Measurements from ENCODE around the gene CACNA2D3.

DNA sequence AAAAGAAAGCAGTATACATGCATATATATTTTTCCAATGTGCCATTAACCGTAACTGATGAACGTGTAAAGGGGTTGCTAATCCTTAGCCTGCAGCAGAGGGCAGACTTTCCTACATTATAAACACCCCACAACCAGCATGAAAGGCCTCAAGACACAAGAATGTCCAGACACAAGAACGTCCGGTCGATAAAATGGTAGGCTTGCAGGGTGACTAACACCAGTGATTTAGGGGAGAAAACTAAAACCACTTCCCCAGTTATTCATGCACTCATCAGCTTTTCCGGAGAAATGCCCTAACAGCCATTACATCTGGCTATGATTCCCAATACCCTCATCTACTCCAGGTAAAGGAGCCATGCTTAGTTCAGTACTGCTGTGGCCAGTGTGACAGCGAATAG, 748.1 kb downstream of the CACNA2D3 start:
- TF ChIP-seq, protein P1, sequence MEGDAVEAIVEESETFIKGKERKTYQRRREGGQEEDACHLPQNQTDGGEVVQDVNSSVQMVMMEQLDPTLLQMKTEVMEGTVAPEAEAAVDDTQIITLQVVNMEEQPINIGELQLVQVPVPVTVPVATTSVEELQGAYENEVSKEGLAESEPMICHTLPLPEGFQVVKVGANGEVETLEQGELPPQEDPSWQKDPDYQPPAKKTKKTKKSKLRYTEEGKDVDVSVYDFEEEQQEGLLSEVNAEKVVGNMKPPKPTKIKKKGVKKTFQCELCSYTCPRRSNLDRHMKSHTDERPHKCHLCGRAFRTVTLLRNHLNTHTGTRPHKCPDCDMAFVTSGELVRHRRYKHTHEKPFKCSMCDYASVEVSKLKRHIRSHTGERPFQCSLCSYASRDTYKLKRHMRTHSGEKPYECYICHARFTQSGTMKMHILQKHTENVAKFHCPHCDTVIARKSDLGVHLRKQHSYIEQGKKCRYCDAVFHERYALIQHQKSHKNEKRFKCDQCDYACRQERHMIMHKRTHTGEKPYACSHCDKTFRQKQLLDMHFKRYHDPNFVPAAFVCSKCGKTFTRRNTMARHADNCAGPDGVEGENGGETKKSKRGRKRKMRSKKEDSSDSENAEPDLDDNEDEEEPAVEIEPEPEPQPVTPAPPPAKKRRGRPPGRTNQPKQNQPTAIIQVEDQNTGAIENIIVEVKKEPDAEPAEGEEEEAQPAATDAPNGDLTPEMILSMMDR (IDR thresholded peaks at IDR 0.05): peak in 4 of 6 experiments; percentile 25 to 58 (median 52)
- TF ChIP-seq EP300 (IDR thresholded peaks at IDR 0.05): no peak
- no peak for TF ChIP-seq POLR2A (IDR thresholded peaks at IDR 0.05)

All from upper lobe of left lung (tissue), 4 donors.